CD4-positive, alpha-beta T cell treated with Interleukin-1 beta for 1 hour (primary cell): ENCODE measurements around the gene DIS3L2.
A peak's percentile ranks its signal among the peaks of the same experiment; 100 is the strongest.
"Not testable (repeated sequence)": the region's sequence is repeated elsewhere in the genome, so short reads cannot be mapped to it uniquely, and the experiment has no call there.

Source experiments
- DNase-seq, 2 donors: peaks; one replicate each; pipeline ENCODE4 v3.0.0-alpha.2; 2020 to 2022

Gene DIS3L2

DNA sequence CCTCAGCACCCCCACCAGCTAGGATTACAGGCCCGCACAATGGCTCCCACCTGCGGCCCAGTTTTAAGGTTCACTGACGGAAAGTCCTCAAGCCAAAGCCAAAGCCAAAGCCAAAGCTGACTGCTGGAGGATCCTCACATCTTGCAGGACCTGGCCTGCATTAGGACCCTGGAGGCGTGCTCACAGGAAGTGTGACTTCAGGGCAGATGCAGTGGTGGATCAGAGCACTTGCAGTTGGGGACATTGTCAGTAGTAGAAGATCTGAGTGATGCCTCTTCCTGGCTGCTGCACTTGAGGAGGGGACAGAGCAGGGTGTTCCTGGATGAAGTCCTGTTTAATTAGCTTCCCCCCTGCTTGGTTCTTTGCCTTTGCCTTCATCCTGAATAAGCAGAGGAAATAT lies 348.1 kb downstream of the DIS3L2 start:
- DNase-seq, result no peak

DNA sequence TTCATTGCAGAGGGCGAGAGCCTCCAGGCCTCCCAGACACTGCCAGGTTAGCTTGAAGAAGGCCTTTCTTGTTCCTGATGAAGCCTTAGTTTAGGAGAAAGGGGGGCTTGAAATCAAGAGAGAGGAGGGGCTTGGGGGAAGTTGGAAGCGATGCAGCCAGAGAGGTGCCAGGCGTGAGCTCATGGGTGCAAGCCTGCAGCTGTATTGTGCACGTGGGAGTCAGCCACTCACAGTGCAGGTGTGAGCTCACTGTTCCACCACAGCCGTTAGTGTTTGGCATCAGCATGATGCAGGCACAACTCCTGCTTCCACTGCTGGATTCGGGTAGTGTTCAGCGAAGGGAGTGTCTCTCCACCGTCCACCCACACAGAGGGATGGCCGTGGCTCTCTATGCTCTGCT lies 348.6 kb downstream of the DIS3L2 start:
- DNase-seq, result peak in 1 of 2 donors; percentile 32

DNA sequence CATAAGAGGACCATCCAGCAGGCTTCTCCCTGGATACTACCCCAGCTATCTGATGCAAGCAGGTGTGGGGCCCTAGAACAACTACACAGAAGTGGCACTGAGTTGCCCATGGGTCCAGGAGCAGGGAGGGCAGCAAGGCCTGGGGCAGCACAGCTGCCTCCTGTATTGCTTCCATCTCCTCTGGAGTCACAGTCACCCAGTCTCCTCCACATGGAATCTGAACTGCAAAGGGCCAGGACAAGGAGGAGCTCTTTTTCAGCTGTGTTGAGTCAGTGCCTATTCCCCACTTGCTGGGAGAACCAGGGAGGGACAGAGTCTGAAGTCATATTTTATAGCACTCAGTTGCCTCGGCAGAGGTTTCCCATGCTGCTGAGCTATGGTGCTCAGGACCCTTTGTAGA lies 349.2 kb downstream of the DIS3L2 start:
- no peak for DNase-seq

DNA sequence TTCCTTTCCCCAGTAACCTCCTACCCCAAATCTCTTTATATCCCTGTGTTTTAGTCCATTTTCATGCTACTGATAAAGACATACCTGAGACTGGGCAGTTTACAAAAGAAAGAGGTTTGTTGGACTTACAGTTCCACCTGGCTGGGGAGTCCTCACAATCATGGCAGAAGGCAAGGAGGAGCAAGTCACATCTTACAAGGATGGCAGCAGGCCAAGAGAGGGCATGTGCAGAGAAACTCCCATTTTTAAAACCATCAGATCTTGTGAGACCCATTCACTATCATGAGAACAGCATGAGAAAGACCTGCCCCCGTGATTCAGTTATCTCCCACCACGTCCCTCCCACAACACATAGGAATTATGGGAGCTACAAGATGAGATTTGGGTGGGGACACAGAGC lies 352.1 kb downstream of the DIS3L2 start:
- not testable (repeated sequence) for DNase-seq

DNA sequence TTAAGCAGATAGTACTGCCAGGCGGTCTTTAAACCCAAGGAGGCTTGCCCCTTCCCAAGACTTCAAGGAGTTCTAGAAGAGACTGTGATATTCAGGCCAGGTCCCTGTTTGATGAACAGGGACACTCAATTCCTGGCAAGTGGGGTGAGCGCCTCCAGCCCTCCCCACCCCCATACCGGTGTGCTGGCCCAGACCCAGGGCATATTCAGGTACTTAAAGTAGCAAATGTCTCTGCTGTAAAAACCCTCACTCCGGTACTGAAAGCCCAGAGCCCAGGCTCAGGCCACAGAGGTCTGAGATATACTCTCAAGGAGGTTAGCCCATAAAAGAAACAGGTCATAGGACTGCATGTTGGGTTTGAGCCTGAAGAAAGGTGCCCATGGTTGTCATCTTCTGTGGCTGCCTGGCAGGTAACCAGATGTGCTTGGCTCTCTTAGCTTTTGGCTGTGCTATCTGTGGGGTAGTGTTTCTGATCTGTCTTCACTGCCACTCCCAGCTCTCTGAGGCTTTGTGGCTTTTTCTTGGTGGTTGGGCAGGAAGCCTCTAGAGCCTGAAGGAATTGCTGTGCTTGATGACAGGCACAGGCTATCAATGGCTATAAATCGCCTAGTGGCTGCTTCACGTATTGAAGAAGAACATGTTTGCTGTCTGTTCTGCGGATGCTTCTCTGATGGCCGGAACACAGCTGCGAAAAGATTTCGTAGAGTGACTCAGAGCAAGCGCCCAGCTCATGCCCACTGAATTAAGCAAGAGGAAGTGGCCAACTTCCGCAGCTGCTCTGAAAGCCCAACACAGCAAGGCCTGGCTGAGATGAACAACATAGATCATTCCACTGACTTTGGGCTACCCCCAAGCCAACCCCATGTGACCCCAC lies 353.8 kb downstream of the DIS3L2 start:
- DNase-seq, result peak; percentile 82 to 84

DNA sequence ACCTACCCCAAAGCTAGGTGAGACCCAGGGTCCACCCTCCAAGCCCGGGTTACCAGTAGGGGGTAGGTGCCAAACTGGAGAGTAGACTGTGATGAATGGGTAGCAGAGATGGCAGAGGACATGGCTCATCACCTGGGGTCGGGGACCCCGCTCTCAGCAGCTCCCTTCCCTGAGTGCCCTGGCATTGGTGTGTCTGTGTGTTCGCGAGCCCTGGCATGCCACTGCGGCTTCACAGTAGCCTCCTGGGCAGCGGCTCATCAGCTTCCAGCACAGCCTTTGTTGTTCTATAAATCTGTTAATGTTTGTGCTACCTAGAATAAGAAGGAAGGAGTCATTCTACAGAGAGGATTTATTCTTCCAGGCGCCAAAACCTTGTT lies 354.4 kb downstream of the DIS3L2 start:
- DNase-seq, result no peak

DNA sequence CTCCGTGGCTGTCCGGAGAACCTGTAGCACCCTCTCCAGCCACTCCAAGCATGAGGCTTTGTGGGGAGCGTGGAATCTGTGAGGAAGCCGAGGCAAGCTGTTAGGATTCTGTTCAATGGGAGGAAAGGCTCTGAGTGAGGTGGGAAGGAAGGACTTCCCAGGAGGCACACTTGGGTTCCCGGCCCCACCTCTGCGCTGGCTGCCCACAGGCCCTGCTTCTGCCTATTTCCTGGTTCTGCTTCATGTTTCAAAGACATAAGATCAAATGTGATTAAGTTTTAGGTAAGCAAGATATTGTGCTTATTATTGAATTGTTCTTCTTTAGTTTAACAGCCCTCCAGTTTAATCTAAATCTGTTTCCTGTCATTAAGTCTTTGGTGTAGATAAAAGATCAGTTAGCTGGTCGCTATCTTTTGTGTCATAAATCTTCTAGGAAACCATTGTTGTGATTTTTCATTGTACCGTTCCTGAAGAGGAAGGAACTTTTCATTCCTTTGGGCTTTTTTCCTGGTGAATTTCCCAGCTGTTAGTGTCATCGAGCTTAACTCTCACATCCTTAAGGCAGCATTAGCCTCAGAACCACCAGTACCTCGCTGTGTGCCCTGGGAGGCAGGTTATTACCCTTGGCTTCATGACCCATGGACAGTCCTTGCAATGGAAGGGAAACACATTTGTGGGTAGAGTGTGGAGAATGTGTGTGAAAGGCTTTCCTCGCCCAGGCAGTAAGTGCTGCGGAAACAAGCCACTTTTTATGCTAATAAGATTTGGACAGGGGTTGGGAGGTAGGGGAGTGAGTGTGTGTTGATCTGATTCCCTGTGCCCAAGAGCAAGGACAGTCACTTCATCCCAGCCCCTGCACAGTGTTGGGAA lies 355.2 kb downstream of the DIS3L2 start:
- no peak for DNase-seq

DNA sequence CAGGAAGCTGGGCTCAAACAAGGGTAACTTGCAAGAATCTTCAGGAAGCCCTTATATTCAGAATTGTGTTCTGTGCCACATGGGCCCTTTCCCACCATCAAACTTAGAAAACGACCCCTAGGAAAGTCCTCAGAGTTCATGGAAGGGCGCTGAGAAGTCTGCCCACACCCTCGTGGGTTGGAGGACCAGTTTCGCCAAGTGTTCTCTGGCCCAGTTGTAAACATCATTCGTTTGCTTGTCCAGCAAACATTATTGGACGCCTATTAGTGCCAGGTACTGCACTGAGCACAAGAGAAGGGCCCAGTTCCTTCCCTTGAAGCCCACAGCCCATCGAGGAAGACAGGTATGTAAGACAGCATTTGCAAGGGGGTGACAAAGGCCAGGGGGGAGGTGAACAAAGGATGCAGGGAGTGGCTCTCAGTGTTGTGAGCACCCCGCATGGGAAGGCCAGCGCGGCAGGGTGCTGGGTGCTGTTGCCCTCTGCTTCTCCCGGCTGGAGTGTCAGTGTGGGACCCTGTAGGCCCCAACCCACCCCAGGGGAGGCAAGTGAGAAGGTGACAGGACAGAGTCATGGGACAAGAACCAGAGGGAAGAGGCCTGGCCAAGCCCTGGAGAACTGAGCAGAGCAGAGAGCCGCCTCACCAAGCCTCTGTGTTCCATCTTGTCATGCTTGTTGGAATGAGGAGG lies 356.8 kb downstream of the DIS3L2 start:
- DNase-seq, result no peak

DNA sequence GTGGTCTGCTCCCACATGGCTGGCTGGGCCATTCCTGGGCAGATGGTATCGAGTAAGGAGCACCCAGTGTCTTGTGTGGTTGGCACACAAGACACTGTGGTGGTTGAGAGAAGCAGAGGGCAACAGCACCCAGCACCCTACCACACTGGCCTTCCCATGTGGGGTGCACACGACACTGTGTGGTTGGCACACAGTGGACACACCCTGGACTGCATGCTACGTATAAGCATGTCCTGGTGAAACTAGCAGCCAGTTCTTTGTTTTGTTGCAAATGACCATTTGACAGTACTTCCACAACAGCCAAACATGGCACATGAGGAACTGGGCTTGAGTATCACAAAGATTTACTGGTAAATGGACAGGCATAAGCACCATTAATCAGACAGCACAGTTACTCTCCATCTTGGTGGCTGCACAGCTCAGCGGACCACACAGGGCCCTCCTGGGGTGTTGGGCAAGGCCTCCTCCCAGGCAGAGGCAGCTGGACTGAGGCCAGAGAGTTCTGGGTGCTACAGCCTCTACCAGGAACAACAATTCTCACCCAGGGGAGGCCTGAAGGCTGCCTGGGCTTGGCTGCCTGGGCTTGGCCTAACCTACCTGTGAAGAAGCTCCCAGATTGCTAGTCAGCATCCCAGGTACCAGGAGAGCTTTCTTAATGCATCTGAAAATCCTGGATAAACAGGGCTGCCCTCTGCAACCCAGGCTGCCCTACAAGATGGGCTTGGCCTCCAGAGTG lies 357.7 kb downstream of the DIS3L2 start:
- peak in 1 of 2 donors; percentile 36 for DNase-seq

DNA sequence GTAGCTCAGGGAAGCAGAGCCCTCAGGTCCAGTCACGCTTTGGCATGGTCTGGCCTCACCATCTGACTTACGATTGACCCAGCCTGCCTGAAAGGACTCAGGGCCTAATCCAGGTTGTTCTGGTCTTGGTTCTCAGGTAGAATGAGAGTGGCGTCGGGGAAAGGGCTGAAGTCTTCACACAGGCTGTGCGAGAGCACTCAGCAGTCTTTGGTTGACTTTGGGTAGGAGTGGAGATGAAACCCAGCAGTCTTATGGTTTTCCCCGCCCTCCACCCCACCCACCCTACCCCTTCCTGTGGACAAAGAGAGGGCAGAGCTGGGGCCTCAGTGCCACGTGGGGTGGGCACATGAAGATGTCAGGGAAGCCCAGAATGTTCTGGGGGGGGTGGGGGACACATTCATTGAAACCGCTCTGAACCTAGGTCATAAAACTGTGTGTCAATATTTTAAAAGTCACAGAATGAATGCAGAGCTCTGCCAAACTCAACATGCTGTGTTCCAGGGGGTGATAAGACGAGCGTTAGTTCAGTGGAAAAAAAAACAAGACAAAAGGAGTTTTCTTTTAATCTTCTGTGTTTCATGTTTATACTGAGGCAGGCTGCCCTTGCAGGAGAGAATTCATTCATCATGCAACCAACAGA lies 358.4 kb downstream of the DIS3L2 start:
- DNase-seq, result no peak

DNA sequence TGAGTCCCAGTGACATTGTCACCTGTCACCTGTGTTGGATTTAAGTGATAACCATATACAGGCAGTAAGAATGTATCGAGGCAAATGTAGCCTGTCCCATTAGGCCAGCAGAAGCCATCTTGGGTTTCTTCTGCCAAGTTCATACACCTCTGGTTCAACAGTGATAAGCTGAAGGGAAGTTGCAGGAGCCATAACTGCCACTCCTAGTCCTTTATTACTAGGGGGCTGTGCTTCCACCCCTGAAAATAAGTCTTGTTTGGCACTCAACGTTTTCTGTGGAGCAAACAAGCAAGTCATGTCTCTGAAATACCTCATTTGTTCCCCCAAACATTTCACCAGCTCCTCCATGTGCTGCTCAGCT lies 358.9 kb downstream of the DIS3L2 start:
- DNase-seq, result no peak

DNA sequence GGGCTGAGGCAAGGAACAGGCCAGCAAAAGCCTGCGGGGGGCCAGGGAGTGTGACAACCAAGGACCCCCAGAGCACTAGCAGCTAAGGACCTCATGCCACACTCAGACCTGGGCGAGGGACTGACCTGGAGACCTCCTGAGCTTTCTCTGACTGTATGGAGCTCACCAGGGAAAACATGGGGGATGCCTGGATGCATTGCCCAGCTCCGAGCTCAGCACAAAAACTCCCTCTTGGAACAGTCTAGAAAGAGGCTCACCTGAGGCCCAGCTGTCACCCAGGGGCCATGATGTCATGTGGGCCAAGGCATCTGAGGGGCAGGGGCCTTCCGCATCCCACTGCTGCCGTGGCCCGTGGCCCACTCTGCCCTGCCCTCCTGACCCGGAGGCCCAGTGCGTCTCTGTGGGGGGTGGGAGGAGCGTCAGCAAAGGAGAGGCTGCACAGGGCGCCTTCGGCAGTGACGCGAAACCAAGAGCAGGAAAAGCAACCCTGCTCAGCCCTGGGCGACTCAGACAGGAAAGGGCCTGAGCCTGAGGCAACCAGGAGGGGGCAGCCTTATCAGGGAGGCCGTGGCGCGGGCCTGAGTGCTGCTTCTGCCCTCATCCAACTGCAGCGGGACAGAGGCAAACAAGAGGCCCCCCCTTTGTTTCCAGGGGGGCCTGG lies 359.8 kb downstream of the DIS3L2 start:
- peak; percentile 60 to 62 for DNase-seq

DNA sequence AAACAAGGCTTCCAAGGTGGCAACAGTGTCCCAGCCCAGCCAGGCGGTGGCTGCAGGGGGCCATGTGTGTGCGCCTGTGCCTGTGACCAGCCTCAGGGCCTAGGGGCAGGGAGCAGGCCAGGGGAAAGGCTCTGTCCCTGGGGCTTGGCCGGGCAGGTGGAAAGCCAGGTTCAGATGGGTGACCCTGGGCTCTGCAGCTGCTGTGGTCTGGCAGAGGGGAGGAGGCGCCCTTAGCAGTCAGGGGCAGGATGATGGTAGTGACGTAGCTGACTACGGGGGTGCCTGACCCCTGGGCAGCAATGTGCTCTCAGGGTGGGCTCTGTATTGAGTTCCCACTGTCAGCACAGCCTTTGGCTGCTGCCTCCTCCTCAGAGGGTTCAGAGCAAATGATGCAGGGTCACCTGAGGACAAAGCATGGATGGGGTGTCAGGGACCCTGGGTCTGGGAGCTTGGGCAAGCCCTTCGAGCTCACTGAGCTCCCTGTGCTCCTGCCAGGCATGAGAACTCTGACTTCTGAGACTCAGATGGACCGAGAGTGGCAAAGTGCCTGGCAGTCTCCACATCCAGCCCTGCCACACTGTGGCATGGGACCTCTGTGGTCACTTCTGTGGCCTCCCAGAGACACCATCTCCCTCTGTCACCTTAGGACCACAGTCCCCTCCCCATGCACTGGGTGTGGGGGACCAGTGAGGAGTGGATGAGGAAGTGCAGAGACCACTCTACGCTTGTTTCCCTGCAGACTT lies 360.5 kb downstream of the DIS3L2 start:
- DNase-seq, result no peak

DNA sequence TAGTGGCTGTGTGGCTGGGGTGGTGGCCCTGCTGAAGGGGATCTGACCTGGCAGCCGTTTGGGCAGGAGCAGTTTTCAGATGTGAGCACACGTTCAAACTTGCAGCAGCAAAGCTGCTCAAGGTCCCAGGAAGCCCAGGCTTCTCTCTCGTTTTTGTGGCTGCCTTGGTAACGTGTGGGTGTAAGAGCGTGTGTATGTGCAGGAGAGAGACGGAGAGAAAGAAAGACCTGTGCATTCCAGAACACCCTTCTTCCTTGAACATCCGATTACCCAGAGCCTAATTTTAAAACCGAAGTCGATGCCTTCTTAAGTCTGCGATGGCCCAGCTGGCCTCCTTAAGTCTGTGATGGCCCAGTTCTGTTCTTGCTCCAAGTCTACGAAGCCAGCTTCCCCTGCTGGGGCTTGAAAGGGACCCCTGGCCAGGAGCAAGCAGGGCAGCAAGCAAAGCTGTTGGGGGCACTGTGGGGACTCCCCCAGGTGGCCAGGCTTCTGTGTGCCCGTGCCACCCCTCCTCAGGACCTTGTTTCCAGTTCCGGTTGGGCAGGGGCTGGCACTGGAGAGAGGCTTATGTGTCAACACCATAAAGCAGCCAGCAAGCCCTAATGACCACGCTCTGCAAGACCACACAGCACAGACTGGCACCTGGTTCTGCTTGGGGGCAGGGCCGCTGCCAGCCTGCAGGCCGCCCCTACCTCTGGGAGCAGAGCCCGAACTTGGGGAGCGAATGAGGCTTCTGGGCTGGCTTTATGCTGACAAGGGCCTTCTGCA lies 361.2 kb downstream of the DIS3L2 start:
- no peak for DNase-seq

DNA sequence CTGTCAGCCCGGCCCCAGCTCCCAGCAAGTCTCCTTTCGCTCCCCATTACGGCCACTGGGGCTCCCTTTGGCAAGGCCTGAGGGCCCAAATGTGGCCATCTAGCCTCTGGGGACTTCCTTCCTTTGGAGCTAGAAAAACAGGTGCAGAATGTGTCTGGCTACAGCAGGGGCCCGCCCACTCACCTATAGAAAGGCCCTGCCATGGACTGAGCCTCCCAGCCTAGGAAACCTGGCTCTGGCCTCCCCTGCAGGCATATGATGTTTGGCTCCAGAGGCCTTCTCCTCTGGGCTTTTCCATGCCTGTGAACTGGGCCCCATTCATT lies 361.8 kb downstream of the DIS3L2 start:
- DNase-seq, result no peak

DNA sequence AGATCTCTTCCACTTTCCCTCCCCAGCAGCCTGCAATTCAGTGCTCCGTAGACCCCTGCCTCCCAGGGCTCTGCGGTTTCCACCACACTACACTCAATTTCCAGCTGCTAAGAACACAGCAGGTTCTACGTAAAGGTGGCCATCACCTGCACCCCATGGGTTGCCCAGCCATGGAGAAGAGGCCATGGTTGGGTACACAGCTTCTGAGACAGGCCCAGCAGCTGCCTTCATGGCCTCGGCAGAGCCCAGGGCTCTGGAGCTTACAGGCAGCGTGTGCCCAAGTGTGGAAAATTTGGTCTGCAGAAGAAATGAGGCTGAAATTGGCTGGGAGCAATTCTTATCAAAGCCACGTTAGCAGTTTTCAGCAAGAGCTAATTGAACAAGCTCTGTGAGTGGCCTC lies 362.5 kb downstream of the DIS3L2 start:
- DNase-seq, result not testable (repeated sequence)

DNA sequence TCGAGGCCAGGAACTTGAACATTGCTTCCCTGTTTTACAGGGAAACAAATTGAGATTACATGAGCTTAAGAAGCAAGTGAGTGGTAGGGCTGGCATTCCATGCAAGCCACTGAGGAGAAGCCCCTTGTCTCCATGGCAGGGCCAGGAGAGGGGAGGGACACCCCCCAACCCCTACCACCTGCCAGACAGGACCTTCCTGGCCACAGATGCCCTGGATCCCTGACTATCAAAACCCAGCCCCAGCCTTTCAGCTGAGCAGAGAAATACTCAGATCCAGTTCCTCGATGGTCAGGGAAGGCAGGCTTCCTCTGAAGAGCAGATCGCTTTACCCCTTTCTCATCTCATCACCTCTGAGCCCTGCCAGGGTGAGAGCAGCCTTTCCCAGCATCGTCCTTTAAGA lies 363.3 kb downstream of the DIS3L2 start:
- DNase-seq, result no peak

DNA sequence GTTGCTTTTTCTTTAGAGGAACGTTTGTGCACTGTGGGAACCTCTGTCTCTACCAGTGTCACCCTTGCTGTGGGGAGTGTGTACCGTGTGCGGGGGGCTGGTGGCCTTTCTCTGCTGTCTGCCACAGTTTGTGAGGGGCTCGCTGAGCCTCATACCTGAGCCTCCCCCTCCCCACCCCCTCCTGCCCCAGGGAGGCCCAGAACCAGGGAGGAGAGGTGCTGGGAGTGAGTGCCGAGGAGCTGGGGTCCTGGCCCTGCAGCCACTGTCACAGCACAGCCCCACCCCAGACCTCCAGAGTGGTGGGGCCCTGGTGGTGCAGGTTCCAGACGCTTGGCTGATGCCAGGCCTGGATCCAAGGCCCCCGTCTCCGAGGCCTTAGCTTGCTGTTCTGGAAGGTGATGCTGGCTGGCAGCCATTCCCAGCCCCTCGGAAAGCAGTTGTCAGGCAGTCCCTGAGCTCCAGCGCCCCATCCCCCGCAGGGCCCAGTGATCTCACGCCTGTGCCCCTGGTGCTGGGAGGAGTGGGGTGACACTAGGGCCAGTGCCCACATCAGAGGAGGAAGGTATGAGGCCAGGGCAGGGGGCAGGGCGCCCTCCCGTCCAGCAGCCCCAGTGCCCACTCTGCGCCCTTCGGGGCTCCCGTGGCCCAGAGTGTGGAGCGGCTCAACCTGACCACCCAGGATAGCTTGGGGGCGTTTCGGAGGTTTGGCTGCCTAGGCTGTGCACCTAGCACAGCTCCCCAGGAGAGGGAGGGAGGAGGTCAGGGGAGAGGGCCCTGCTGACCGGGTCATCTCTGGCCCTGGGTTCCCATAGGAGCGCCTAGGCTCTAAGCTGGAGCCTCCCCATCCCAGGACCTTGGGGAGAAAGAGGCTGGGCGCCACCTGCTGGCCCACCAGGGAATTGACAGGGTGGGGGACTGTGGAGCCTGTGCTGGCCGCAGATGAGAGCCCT lies 364.1 kb downstream of the DIS3L2 start:
- peak; percentile 42 to 51 for DNase-seq
